ENCODE data around the gene PRG2. TPM values are rescaled to one million over a fixed set of nuclear protein-coding genes. Genes with fewer than 3 reads are reported as not detected.

PRG2 gene
- total RNA-seq, 1 experiment from 2014 or later, result not detected

DNA sequence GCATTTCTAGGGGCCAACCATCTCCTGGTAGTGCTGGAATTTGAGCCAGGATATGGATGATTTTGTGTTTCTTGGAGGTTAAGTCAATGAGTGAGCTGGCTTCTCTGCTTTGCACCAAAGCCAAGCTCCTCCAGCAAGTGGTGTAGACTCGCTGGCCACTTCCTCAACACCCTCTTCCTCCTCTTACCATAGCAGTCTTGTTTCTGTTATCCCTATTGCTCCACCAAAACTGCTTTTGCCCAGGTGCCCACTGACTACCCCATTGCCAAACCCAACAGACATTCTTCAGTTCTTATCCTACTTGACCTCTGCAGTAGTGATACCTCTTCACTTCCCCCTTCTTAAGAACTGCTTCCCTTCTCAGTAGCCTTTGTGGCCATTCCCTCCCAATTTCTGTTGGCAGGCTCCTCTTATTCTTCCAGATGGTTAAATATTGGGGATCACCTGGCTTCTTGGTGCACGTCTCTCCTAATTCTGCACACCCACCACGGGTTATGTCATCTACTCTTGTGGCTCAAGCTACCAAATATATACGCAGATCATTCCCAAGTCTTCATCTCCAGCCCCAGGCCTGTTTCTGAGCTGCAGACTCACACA is 7.0 kb upstream of the PRG2 start:
- Histone ChIP-seq H3K9me3 (replicated peaks) (no peaks in the 10 kb centered on the region), H3K36me3 (no peaks in the 10 kb centered on the region), H3K27me3 (replicated peaks) (peaks cover 2% of the 10 kb centered on the region; the same call in 1 of the 2 replicates), H3K27ac (no peak overlapping the region), H3K4me3 (no peak overlapping the region), H3K4me1 (replicated peaks) (no peaks in the 10 kb centered on the region)
- DNase-seq (ENCODE audit: low read depth in 1 of 2, low spot score in 2 of 2), result no peak

DNA sequence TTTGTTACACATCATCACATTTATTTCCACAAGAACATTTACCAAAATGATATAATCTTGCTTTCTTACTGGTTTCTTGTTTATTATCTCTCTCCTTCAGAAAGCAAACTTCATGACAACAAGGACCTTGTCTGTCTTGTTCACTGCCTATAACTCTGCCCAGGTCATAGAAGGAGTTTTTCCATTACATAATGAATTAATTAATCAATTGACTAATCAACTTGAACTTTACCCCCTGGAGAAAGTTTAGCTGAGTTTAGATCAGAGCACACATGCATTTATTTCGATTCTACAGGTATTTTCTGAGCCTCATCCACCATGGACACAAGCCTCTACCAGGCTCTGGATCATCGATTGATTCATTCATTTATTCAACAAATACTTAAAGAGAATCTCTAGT is 6.3 kb upstream of the PRG2 start:
- DNase-seq (ENCODE audit: low read depth in 1 of 2, low spot score in 2 of 2), result no peak
- no peaks in the 10 kb centered on the region for H3K36me3 ChIP-seq
- H3K4me3 ChIP-seq, result no peak overlapping the region
- peaks cover 2% of the 10 kb centered on the region; the same call in 1 of the 2 replicates for H3K27me3 ChIP-seq (replicated peaks)
- no peaks in the 10 kb centered on the region for H3K9me3 ChIP-seq (replicated peaks)
- no peak overlapping the region for H3K27ac ChIP-seq
- H3K4me1 ChIP-seq (replicated peaks), result no peaks in the 10 kb centered on the region

DNA sequence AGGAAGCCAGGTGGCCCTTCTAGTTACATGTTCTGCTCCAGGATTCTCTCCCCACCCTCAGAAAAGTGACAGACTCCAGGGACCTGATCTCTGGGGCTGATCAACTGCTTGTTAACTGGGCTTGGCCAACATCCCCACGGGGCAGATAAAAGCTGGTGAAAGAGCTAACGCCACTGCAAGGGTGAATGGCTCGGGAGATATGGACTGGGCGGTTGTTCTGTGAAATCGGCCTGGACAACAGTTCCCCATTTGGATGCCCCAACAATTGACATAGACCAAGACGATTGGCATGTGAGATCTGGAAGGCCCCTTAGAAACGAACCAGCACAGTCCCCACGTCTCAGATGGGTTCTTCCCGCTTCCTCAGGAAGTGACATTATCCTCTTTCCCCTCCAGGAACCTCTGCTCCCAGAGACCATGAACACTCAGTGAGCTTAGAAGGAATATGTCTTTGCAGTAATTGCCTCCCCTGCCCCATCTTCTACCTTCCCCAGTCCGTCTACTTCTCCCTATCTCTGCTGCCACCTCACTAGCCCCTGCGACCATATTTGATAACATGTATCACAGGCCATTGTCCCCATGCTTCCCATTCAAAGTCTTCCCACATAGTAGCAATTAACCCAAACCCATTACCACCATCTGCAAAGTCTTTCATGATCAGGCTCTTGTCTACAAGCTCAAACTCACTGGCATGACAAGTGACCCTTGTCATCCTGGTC is 5.6 kb upstream of the PRG2 start:
- Histone ChIP-seq H3K9me3 (replicated peaks) (no peaks in the 10 kb centered on the region), H3K27ac (no peak overlapping the region), H3K4me3 (no peak overlapping the region), H3K36me3 (no peaks in the 10 kb centered on the region), H3K4me1 (replicated peaks) (no peaks in the 10 kb centered on the region), H3K27me3 (replicated peaks) (peaks cover 2% of the 10 kb centered on the region; the same call in 1 of the 2 replicates)
- no peak for DNase-seq (ENCODE audit: low read depth in 1 of 2, low spot score in 2 of 2)

DNA sequence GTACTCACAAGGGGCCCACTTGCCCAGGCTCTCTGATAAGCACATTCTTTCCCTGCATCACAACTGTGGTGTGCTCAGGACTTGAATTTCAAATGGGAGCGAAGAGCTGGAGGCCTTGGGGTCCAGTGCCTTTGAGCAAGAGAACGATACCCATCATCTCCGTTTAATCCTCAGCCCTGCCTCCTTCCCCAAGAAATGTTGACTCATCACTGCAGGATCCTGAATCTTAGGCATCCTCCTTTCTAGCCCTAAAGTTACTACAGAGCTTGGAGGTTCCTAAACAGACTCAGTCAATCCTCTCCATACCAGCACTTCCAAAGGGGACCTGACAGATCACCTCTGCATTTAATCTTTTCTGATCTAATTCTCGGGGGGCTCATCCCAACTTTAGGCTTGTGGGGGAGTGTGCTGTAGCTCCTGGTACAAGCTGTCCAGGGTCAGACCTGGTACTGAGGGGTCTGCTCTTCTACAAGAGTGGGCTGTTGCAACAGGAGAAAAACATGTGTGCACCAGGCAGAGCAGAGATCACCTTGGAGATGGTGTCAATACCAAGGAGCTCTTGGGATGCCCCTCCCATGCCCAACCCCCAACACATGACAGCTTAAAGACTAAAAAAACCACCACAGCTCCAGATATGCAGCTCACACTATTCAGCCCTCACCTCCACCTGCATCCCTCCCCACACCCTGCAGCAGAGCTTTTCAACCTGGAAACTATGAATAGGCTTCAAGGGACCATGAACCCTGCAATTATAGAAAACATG is 3.9 kb upstream of the PRG2 start:
- H3K4me3 ChIP-seq, result no peak overlapping the region
- no peaks in the 10 kb centered on the region for H3K4me1 ChIP-seq (replicated peaks)
- no peak for DNase-seq (ENCODE audit: low read depth in 1 of 2, low spot score in 2 of 2)
- H3K27ac ChIP-seq, result no peak overlapping the region
- H3K36me3 ChIP-seq, result no peaks in the 10 kb centered on the region
- H3K27me3 ChIP-seq (replicated peaks), result peaks cover 4% of the 10 kb centered on the region; the same call in 1 of the 2 replicates
- H3K9me3 ChIP-seq (replicated peaks), result no peaks in the 10 kb centered on the region

DNA sequence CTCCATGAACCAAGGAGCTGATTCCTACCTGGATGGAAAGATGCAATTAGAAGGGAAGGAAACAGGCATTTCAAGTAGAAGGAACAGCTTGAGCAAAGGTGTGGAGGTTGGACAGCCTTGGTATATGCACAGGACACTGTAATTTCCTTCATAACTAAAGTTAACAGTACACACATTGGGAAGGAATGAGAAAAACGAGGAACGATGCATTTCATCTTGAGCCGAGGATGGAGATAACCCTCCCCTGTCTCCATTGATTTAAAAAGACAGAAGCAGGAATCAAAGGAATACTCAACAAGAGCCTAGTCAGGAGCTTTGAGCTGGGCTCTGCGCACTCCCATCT is 2.3 kb upstream of the PRG2 start:
- no peak overlapping the region for H3K4me3 ChIP-seq
- H3K36me3 ChIP-seq, result no peaks in the 10 kb centered on the region
- no peaks in the 10 kb centered on the region for H3K9me3 ChIP-seq (replicated peaks)
- no peaks in the 10 kb centered on the region for H3K4me1 ChIP-seq (replicated peaks)
- no peak overlapping the region for H3K27ac ChIP-seq
- H3K27me3 ChIP-seq (replicated peaks), result peaks cover 4% of the 10 kb centered on the region; the same call in 1 of the 2 replicates
- no peak for DNase-seq (ENCODE audit: low read depth in 1 of 2, low spot score in 2 of 2)

DNA sequence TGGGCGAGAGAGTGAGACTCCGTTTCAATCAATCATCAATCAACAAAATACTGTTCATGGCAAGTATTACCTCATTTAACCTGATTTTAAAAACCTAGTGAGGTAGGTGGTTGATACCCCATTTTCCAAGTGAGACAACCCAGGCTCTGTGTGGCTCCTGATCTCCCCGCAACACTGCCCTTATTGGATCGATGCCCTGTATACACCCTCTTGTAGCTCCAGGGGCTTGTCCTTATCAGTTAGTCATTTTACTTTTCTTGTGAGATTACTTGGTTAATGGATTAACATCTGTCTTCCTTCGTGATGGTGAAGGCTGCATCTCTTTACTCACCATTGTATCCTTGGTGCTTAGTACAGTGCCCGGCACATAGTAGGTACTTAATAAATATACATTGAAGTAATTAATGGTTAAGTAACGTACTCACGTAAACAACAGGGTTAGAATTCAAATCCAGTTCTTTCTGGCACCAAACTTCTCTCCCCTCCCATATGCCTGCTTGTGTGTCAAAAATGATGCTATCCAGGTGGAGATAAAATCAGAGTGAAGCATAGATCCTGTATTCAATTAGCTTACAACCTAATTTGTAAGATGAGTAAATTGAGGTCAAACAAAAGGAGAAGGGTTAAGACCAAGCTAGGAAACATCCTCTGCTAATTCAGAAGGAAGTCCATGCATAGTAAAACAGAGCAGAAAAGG is 1.8 kb upstream of the PRG2 start:
- DNase-seq (ENCODE audit: low read depth in 1 of 2, low spot score in 2 of 2), result no peak
- Histone ChIP-seq H3K9me3 (replicated peaks) (no peaks in the 10 kb centered on the region), H3K27me3 (replicated peaks) (peaks cover 4% of the 10 kb centered on the region; the same call in 1 of the 2 replicates), H3K4me1 (replicated peaks) (no peaks in the 10 kb centered on the region), H3K4me3 (no peak overlapping the region), H3K36me3 (no peaks in the 10 kb centered on the region), H3K27ac (no peak overlapping the region)

DNA sequence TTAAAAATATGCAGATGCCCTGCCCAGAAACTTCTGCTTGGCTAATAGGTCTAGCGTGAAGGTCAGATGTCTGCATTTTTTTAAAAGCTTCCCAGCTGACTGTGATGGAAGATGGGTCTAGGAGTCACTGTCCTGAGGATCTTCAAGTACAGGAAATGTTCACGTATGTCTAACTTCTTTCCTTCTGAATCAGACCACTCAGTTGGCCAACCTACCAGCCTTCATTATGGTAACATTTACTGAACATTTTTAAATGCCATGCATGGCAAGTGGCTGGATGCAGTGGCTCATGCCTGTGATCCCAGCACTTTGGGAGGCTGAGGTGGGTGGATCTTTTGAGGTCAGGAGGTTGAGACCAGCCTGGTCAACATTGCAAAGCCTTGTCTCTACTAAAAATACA is 1.1 kb upstream of the PRG2 start:
- no peaks in the 10 kb centered on the region for H3K4me1 ChIP-seq (replicated peaks)
- no peaks in the 10 kb centered on the region for H3K36me3 ChIP-seq
- H3K27me3 ChIP-seq (replicated peaks), result peaks cover 4% of the 10 kb centered on the region; the same call in 1 of the 2 replicates
- H3K4me3 ChIP-seq, result no peak overlapping the region
- no peak overlapping the region for H3K27ac ChIP-seq
- no peaks in the 10 kb centered on the region for H3K9me3 ChIP-seq (replicated peaks)
- DNase-seq (ENCODE audit: low read depth in 1 of 2, low spot score in 2 of 2), result no peak

DNA sequence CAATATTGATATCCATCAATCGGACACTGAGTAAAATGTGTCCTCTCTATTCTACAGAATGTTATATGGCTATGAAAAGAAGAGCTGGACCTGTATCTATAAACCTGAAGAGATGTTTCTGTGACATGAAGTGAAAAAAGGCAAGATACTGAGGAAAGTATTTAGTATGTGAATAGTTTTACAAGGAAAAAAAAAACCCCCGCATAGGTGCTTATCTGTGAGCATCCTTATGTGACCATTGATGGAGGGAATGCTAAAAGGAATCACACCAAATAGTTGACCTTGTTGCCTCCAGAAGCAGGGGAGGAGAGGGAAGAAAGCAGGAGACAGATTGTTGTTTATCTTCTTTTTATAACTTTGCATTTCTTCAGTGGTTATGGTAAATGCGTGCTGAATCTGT is 661 bp upstream of the PRG2 start:
- no peak for DNase-seq (ENCODE audit: low read depth in 1 of 2, low spot score in 2 of 2)
- H3K4me3 ChIP-seq, result no peak overlapping the region
- H3K4me1 ChIP-seq (replicated peaks), result no peaks in the 10 kb centered on the region
- H3K27me3 ChIP-seq (replicated peaks), result peaks cover 4% of the 10 kb centered on the region
- no peak overlapping the region for H3K27ac ChIP-seq
- no peaks in the 10 kb centered on the region for H3K36me3 ChIP-seq
- no peaks in the 10 kb centered on the region for H3K9me3 ChIP-seq (replicated peaks)

DNA sequence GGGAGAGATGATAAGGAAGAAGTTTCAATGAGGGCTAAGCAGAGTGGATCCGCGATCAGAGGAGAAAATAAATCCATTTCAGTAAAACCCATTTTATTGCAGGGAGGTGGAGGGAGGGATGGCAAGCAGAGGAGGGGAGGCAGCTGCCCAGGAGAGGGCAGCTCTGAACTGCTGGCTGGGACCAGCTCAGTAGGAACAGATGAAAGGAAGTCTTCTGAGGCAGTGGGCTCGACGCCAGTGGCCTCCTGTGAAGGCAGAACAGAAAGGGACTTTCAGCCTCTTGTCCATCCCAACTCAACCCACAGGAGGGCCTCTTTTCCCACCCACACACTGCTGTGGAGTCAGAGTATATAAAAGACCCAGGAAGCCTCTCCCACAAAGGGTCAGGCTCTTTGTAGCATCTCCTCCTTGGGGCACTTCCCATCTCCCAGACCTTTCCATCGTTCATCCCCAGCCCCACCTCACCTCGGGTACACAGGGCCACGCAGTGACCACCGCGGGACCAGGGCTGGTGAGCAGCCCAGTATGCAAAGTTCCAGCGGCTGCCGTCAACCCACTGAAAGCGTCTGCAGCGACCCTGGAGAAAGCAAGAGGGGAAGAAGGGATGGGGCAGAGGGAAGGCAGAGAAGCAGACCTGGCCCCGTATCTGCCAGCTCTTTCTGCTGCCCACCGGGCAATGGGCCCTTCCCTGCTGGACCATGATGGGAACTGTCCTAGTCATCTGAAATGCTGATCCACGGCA is 3.0 kb downstream of the PRG2 start:
- no peak overlapping the region for H3K27ac ChIP-seq
- no peak for DNase-seq (ENCODE audit: low read depth in 1 of 2, low spot score in 2 of 2)
- H3K4me1 ChIP-seq (replicated peaks), result no peaks in the 10 kb centered on the region
- no peak overlapping the region for H3K4me3 ChIP-seq
- no peaks in the 10 kb centered on the region for H3K36me3 ChIP-seq
- H3K27me3 ChIP-seq (replicated peaks), result peaks cover 14% of the 10 kb centered on the region
- no peaks in the 10 kb centered on the region for H3K9me3 ChIP-seq (replicated peaks)

DNA sequence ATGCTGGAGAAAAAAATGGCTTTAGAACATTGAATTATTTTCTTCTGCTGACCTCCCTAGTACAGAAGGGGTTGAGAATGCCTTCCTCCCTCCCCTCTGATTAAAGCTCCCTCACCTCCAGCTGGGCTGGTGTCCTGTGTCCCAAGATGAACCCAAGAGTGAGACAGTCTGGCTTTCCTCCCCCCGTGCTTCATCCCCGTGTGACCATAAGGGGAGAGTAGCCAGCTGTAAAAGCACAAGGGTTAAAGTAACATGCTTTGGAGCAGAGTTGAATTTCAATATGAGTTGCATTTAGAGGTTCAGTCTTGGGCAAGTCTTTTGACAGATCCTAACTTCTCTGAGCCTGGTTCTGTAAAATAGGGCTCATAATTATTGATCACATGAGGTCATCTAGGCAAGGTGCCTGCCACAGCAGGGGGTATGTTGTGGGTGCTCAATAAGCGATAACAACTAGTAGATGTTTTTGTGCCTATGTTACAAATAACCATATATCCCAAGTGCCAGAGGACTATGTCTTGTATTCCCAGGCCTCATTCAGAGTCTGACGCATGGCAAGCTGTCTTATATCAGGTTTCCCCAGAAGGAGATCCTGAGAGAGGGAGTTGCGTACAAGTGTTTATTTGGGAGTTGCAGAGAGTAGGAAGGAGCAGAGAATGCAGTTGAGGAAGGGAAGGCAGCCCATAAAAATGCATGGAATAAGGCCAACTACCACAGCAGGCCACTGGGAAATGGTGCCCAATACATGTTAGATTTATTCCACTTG is 4.1 kb downstream of the PRG2 start:
- Histone ChIP-seq H3K27ac (no peak overlapping the region), H3K9me3 (replicated peaks) (no peaks in the 10 kb centered on the region), H3K4me1 (replicated peaks) (no peaks in the 10 kb centered on the region), H3K36me3 (no peaks in the 10 kb centered on the region), H3K27me3 (replicated peaks) (peaks cover 14% of the 10 kb centered on the region), H3K4me3 (no peak overlapping the region)
- DNase-seq (ENCODE audit: low read depth in 1 of 2, low spot score in 2 of 2), result no peak

DNA sequence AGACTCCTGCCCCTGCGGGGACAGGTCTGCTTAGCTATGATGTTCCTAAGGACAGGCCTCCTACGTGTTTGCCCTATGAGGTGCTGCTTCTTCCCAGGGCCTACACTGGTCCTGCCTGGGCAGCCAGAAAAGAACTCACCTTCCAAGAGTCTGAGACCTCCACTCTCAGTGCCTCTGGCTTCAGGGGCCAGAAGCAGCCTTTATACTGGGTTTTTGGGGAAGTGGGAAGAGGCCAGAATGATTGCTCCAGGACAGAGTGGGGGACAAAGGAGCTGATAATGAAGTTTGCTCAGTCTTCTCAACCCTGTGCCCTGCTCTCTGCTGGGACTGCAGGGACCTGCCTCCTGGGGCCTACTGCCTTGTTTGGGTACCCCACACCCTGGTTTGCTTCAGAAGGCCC is 9.5 kb downstream of the PRG2 start, which contains the start of gene PRG3:
Gene PRG3 (minus strand): TSS at position 176 of the 400 bp plus-strand sequence. CDS start 442 bp downstream, outside the sequence.
- no peak within 1 kb of the TSS for H3K27ac ChIP-seq
- H3K4me1 ChIP-seq (replicated peaks), result no peaks in the 10 kb centered on the region
- no peaks in the 10 kb centered on the region for H3K9me3 ChIP-seq (replicated peaks)
- no peak for DNase-seq (ENCODE audit: low read depth in 1 of 2, low spot score in 2 of 2)
- no peak within 1 kb of the TSS for H3K4me3 ChIP-seq
- H3K36me3 ChIP-seq, result no peaks in the 10 kb centered on the region
- H3K27me3 ChIP-seq (replicated peaks), result peaks cover 13% of the 10 kb centered on the region

DNA sequence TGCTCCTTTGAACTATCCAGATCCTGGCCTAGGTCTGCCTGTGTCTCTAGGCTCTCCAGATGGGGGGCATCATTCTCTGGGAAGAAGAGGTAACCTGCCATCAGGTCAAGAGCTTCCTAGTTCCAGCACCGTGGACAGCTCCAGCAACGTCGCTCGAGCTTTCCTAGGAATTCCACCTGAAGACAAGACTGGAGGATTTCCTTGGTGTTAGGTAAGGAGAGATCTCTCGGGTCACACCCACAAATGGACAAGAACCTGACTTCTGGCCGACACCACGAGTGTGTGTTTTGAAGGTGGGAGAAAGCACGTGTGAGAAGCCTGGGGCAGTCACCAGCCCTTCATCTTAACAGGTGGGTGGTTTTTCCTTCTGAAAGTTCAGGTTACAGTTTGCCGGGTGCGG is 10.7 kb downstream of the PRG2 start:
- H3K36me3 ChIP-seq, result no peaks in the 10 kb centered on the region
- H3K4me3 ChIP-seq, result no peak overlapping the region
- no peak overlapping the region for H3K27ac ChIP-seq
- no peak for DNase-seq (ENCODE audit: low read depth in 1 of 2, low spot score in 2 of 2)
- H3K9me3 ChIP-seq (replicated peaks), result no peaks in the 10 kb centered on the region
- no peaks in the 10 kb centered on the region for H3K4me1 ChIP-seq (replicated peaks)
- H3K27me3 ChIP-seq (replicated peaks), result peaks cover 8% of the 10 kb centered on the region

Data from SJSA1 (cell line).